ENCODE results near the gene RBFOX1. TPM values are rescaled to one million over a fixed set of nuclear protein-coding genes. Genes with fewer than 3 reads are reported as not detected.

The RBFOX1 gene
- total and polyA plus RNA-seq, 9 donors = 0.28 to 2.6 (median 0.48) TPM; not detected in 2

- DNase-seq = no peak
- Histone ChIP-seq H3K9me3 (no peaks in the 10 kb centered on the region), H3K4me3 (no peak overlapping the region), H3K4me1 (ENCODE audit: insufficient read depth) (no peaks in the 10 kb centered on the region), H3K27me3 (no peaks in the 10 kb centered on the region), H3K27ac (no peak overlapping the region), H3K36me3 (no peaks in the 10 kb centered on the region)
- no peak for TF ChIP-seq POLR2A (IDR thresholded peaks at IDR 0.05)
- no peak for TF ChIP-seq EP300 (IDR thresholded peaks at IDR 0.05)
- WGBS, 3 donors = 86 to 90% (median 87%) methylated on average over 7 of the region's 7 CpGs
- intact Hi-C loops (cut with DNase I) = loop anchor here in 1 of 4 donors (10.0 kb wide), 1 partner anchor 105 kb away; no protein-coding TSS in a partner anchor
Measured at GRCh38 chr16:7449808-7450207, 117.2 kb downstream of the RBFOX1 start.

- intact Hi-C loops (cut with DNase I) = loop anchor here in 1 of 4 donors (10.0 kb wide), 1 partner anchor 104 kb away; no protein-coding TSS in a partner anchor
Measured at GRCh38 chr16:7450440-7450839, 117.8 kb downstream of the RBFOX1 start.

DNA sequence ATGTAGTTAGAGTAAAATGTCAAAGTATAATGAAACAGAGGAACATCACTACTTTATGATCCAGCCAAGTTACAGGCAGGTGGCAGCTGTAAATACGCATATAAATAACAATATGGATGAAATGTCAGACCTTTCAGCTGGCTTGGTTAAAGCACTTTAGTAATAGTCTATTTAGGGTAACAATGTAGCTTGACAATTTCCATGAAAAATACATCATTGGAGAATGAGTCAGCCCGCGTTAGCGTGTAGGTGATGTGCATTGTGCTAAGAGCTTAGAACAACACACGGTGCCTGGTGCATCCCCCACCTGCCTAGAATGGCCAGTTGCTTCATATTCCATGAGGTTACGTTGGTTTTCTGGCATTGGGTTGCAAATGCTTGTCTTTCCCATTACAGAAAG is 119.4 kb downstream of the RBFOX1 start:
- Histone ChIP-seq H3K27me3 (no peaks in the 10 kb centered on the region), H3K9me3 (no peaks in the 10 kb centered on the region), H3K4me1 (ENCODE audit: insufficient read depth) (no peaks in the 10 kb centered on the region), H3K4me3 (no peak overlapping the region), H3K27ac (no peak overlapping the region), H3K36me3 (no peaks in the 10 kb centered on the region)
- intact Hi-C loops (cut with DNase I) = loop anchor here in 1 of 4 donors (10.0 kb wide), 1 partner anchor 103 kb away; no protein-coding TSS in a partner anchor
- DNase-seq = no peak
- 90 to 93% (median 91%) methylated on average over 6 of the region's 6 CpGs for WGBS, 3 donors
- TF ChIP-seq POLR2A (IDR thresholded peaks at IDR 0.05) = no peak
- no peak for TF ChIP-seq EP300 (IDR thresholded peaks at IDR 0.05)
- TF ChIP-seq CTCF (IDR thresholded peaks at IDR 0.05) = no peak

More at GRCh38 chr16:7450440-7450839, 117.8 kb downstream of the RBFOX1 start:
- 35 to 55% (median 53%) methylated on average over 7 of the region's 7 CpGs for WGBS, 3 donors
- H3K36me3 ChIP-seq = no peaks in the 10 kb centered on the region
- no peaks in the 10 kb centered on the region for H3K9me3 ChIP-seq
- H3K4me3 ChIP-seq = no peak overlapping the region
- no peak for DNase-seq
- no peak overlapping the region for H3K27ac ChIP-seq
- H3K4me1 ChIP-seq (ENCODE audit: insufficient read depth) = no peaks in the 10 kb centered on the region
- TF ChIP-seq POLR2A (IDR thresholded peaks at IDR 0.05) (no peak), CTCF (IDR thresholded peaks at IDR 0.05) (no peak), EP300 (IDR thresholded peaks at IDR 0.05) (no peak)
- no peaks in the 10 kb centered on the region for H3K27me3 ChIP-seq

DNA sequence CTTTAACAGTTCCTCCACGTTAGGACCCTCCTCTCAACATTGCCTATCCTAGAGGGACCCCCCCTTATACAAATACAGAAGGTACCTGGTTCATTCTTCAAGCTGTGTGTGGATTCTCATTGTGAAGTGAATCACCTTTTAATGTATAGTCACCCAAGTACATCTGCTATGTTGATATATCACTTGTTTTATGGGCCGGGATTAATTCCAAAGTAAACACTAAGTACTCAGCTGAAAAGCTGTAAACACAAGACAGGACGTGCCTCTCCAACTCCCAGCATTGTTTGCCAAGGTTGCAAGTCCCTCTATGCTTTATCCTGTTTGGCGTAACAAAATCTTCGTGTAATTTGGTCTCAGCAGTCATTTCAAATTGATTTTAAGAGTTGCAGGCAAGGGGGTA is 123.6 kb downstream of the RBFOX1 start:
- Histone ChIP-seq H3K9me3 (no peaks in the 10 kb centered on the region), H3K27ac (no peak overlapping the region), H3K4me3 (no peak overlapping the region), H3K27me3 (no peaks in the 10 kb centered on the region), H3K4me1 (ENCODE audit: insufficient read depth) (no peaks in the 10 kb centered on the region), H3K36me3 (no peaks in the 10 kb centered on the region)
- 24 to 33% (median 28%) methylated on average over 5 of the region's 5 CpGs for WGBS, 3 donors
- intact Hi-C loops (cut with DNase I) = loop anchor here in 1 of 4 donors (10.0 kb wide), 1 partner anchor 99 kb away; no protein-coding TSS in a partner anchor
- TF ChIP-seq CTCF (IDR thresholded peaks at IDR 0.05) (no peak), EP300 (IDR thresholded peaks at IDR 0.05) (no peak), POLR2A (IDR thresholded peaks at IDR 0.05) (no peak)
- no peak for DNase-seq

GRCh38 chr16:7458144-7458543 is 125.5 kb downstream of the RBFOX1 start:
- Histone ChIP-seq H3K4me1 (ENCODE audit: insufficient read depth) (no peaks in the 10 kb centered on the region), H3K9me3 (no peaks in the 10 kb centered on the region), H3K4me3 (no peak overlapping the region), H3K36me3 (no peaks in the 10 kb centered on the region), H3K27ac (no peak overlapping the region), H3K27me3 (no peaks in the 10 kb centered on the region)
- intact Hi-C loops (cut with DNase I) = loop anchor here in 1 of 4 donors (10.0 kb wide), 1 partner anchor 97 kb away; no protein-coding TSS in a partner anchor
- no peak for DNase-seq
- WGBS, 3 donors = 72 to 80% (median 72%) methylated on average over 3 of the region's 3 CpGs
- no peak for TF ChIP-seq POLR2A (IDR thresholded peaks at IDR 0.05)

All from ovary (tissue), 9 donors.